ENCODE measurements around the gene TAPT1.
"Not testable (repeated sequence)": the region's sequence is repeated elsewhere in the genome, so short reads cannot be mapped to it uniquely, and the experiment has no call there.

TAPT1 gene

DNA sequence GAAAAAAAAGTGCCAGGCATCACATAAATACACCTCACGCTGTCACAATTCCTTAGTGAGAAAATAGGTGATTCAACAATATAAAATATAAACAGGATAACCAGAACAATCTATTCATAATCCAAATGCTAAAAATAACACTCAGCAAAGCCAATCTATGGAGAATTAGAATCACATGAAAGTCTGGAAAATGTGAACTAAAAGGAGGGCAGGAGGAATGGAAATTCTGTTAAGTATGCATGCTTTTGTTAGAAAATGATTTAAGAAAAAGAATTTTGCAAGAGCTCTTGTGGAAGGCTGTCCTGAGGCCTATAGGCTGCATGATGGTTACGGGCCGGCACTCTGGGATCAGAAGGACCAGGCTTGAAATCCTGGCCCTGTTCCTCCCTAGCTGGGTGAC, 71.8 kb downstream of the TAPT1 start:
- H3K9me3 ChIP-seq (ENCODE audit: insufficient read depth, low read depth, low read length) = no peaks in the 10 kb centered on the region
- H4K20me1 ChIP-seq (ENCODE audit: insufficient read depth, low read length, poor library complexity, severe bottlenecking) = no peaks in the 10 kb centered on the region
- H3K4me3 ChIP-seq (ENCODE audit: low read length, poor library complexity, severe bottlenecking) = no peak overlapping the region
- no peaks in the 10 kb centered on the region for H3K9me2 ChIP-seq (replicated peaks; ENCODE audit: low read depth, low read length)
- H2AFZ ChIP-seq (ENCODE audit: low read length) = no peak overlapping the region
- H3K4me2 ChIP-seq (ENCODE audit: low read depth, low read length, poor library complexity, severe bottlenecking) = no peak overlapping the region
- H3K36me3 ChIP-seq (ENCODE audit: insufficient read depth, low read length) = no peaks in the 10 kb centered on the region
- H3K27me3 ChIP-seq (ENCODE audit: insufficient read depth, low read length, poor library complexity, severe bottlenecking) = no peaks in the 10 kb centered on the region
- no peak overlapping the region for H3K9ac ChIP-seq (ENCODE audit: low read depth, low read length, poor library complexity, severe bottlenecking)
- H3F3A ChIP-seq (ENCODE audit: low read depth) = no peaks in the 10 kb centered on the region
- TF ChIP-seq CTCF (conservative IDR thresholded peaks at IDR 0.05; ENCODE audit: low read length) (no peak), EZH2phosphoT487 (IDR thresholded peaks at IDR 0.05; ENCODE audit: borderline replicate concordance) (no peak)
- no peaks in the 10 kb centered on the region for H3K79me2 ChIP-seq (ENCODE audit: insufficient read depth, low read length)
- H3K4me1 ChIP-seq (ENCODE audit: insufficient read depth, low read length, poor library complexity, severe bottlenecking) = peaks cover 7% of the 10 kb centered on the region

DNA sequence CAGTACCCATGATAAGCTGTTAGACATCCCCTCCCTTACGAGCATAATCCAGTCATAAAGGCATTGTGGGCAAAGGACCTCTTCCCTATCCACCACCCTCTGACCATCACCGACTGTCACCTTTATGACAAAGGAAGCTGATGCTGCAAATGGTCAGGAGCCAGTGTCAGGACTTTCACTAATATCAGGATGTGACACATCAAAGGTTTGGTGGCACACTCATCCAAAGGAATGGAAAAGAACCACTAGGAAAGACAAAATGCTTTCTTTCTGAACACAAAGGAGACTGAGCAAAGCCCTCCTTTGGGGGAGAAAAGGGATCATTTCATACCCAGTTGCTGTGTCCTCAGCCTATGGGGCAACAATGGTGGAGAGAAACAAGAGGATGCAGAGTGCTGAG, 75.6 kb downstream of the TAPT1 start:
- H3K4me1 ChIP-seq (ENCODE audit: insufficient read depth, low read length, poor library complexity, severe bottlenecking) = no peaks in the 10 kb centered on the region
- H3K27me3 ChIP-seq (ENCODE audit: insufficient read depth, low read length, poor library complexity, severe bottlenecking) = no peaks in the 10 kb centered on the region
- H3K9me3 ChIP-seq (ENCODE audit: insufficient read depth, low read depth, low read length) = no peaks in the 10 kb centered on the region; the same call in 1 of the 2 replicates
- TF ChIP-seq CTCF (conservative IDR thresholded peaks at IDR 0.05; ENCODE audit: low read length) (no peak), EZH2phosphoT487 (IDR thresholded peaks at IDR 0.05; ENCODE audit: borderline replicate concordance) (no peak)
- H3K9ac ChIP-seq (ENCODE audit: low read depth, low read length, poor library complexity, severe bottlenecking) = no peak overlapping the region
- H3K36me3 ChIP-seq (ENCODE audit: insufficient read depth, low read length) = no peaks in the 10 kb centered on the region
- no peaks in the 10 kb centered on the region for H4K20me1 ChIP-seq (ENCODE audit: insufficient read depth, low read length, poor library complexity, severe bottlenecking)
- H3K9me2 ChIP-seq (replicated peaks; ENCODE audit: low read depth, low read length) = no peaks in the 10 kb centered on the region
- no peak overlapping the region for H2AFZ ChIP-seq (ENCODE audit: low read length)
- H3K4me2 ChIP-seq (ENCODE audit: low read depth, low read length, poor library complexity, severe bottlenecking) = no peak overlapping the region
- H3K4me3 ChIP-seq (ENCODE audit: low read length, poor library complexity, severe bottlenecking) = no peak overlapping the region
- no peaks in the 10 kb centered on the region for H3F3A ChIP-seq (ENCODE audit: low read depth)
- no peaks in the 10 kb centered on the region for H3K79me2 ChIP-seq (ENCODE audit: insufficient read depth, low read length)

DNA sequence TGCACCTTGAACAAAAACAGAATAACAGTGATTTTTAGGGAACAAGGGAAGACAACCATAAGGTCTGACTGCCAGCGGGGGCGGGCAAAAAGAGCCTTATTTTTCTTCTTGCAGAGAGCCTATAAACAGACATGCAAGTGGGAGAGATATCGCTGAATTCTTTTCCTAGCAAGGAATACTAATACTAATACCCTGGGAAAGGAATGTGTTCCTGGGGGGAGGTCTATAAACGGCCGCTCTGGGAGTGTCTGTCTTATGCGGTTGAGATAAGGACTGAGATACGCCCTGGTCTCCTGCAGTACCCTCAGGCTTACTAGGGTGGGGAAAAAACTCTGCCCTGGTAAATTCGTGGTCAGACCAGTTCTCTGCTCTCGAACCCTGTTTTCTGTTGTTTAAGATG, 81.4 kb downstream of the TAPT1 start:
- H3F3A ChIP-seq (ENCODE audit: low read depth); H3K9me3 ChIP-seq (ENCODE audit: insufficient read depth, low read depth, low read length): not testable (repeated sequence)

DNA sequence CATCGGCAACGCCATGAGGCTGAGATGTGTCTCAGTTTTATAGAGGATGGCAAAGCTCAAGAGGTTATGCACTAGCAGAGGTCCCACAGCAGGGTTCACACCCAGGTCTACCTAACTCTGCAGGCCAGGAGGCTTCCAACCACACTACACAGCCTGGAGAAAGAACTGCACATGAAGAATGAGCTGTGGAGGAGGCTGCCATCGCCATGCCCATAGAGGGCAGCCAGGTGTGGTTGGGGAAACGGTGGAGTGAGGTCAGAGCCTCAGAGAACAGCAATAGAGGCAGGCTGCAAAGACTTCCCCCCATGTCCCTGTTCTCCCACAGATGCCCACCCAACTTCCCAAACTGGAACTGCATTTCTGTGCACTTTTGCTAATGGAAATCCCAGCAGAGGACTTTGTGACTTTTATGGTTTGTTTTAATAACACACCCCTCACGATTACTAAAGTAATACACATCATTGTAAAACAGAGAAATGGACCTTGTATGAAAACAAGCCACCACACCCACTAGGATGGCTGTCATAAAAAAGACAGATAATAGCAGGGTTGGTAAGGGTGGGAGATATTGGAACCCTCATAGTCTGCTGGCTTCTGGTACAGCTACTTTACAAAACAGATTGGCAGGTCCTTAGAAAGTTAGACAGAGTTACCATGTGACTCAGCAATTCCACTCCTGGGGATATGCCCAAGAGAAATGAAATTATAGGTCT, 83.5 kb downstream of the TAPT1 start:
- Histone ChIP-seq H3K4me2 (ENCODE audit: low read depth, low read length, poor library complexity, severe bottlenecking) (no peak overlapping the region), H3K79me2 (ENCODE audit: insufficient read depth, low read length) (no peaks in the 10 kb centered on the region), H3K9me2 (replicated peaks; ENCODE audit: low read depth, low read length) (no peaks in the 10 kb centered on the region), H3F3A (ENCODE audit: low read depth) (no peaks in the 10 kb centered on the region), H3K9ac (ENCODE audit: low read depth, low read length, poor library complexity, severe bottlenecking) (no peak overlapping the region), H3K4me1 (ENCODE audit: insufficient read depth, low read length, poor library complexity, severe bottlenecking) (no peaks in the 10 kb centered on the region), H3K36me3 (ENCODE audit: insufficient read depth, low read length) (no peaks in the 10 kb centered on the region), H2AFZ (ENCODE audit: low read length) (no peak overlapping the region), H3K27me3 (ENCODE audit: insufficient read depth, low read length, poor library complexity, severe bottlenecking) (no peaks in the 10 kb centered on the region), H3K9me3 (ENCODE audit: insufficient read depth, low read depth, low read length) (peaks cover 4% of the 10 kb centered on the region; the same call in 1 of the 2 replicates), H4K20me1 (ENCODE audit: insufficient read depth, low read length, poor library complexity, severe bottlenecking) (no peaks in the 10 kb centered on the region), H3K4me3 (ENCODE audit: low read length, poor library complexity, severe bottlenecking) (no peak overlapping the region)
- no peak for TF ChIP-seq CTCF (conservative IDR thresholded peaks at IDR 0.05; ENCODE audit: low read length)
- TF ChIP-seq EZH2phosphoT487 (IDR thresholded peaks at IDR 0.05; ENCODE audit: borderline replicate concordance) = no peak

More for the DNA sequence above, 81.4 kb downstream of the TAPT1 start:
- H2AFZ ChIP-seq (ENCODE audit: low read length); H3K27me3 ChIP-seq (ENCODE audit: insufficient read depth, low read length, poor library complexity, severe bottlenecking); H3K36me3 ChIP-seq (ENCODE audit: insufficient read depth, low read length); H3K4me2 ChIP-seq (ENCODE audit: low read depth, low read length, poor library complexity, severe bottlenecking); H3K9me2 ChIP-seq (replicated peaks; ENCODE audit: low read depth, low read length); H3K4me3 ChIP-seq (ENCODE audit: low read length, poor library complexity, severe bottlenecking); H4K20me1 ChIP-seq (ENCODE audit: insufficient read depth, low read length, poor library complexity, severe bottlenecking); H3K4me1 ChIP-seq (ENCODE audit: insufficient read depth, low read length, poor library complexity, severe bottlenecking); H3K9ac ChIP-seq (ENCODE audit: low read depth, low read length, poor library complexity, severe bottlenecking); H3K79me2 ChIP-seq (ENCODE audit: insufficient read depth, low read length): not testable (repeated sequence)

All from Loucy (cell line).